ENCODE results near the gene ZC3H8.

The ZC3H8 gene

GRCh38 chr2:112162956-112163355, 91.9 kb downstream of the ZC3H8 start:
- DNase-seq = no peak

GRCh38 chr2:112162341-112162740, 92.5 kb downstream of the ZC3H8 start:
- no peak for DNase-seq

Measured in NCI-H1417 (cell line).